OCI-LY3 (cell line): ENCODE data around the gene KIF25.

Experiments used
- CTCF ChIP-seq: fragments of 200-600, 300-600 bp; sonication (generic); IDR thresholded peaks from 2 replicates; pipeline ENCODE4 v1.5.1; 2014; ENCODE audit warnings: antibody characterized with exemption, low read length, low read depth
- EZH2phosphoT487 ChIP-seq: fragments of 200-600 bp; shearing (Covaris generic); IDR thresholded peaks from 2 replicates; pipeline ENCODE4 v1.6.1; 2018; ENCODE audit warnings: antibody characterized with exemption, mixed run types, low read depth

- no peak for TF ChIP-seq CTCF
- no peak for TF ChIP-seq EZH2phosphoT487
Measured at GRCh38 chr6:167977717-167978467, 19.6 kb upstream of the KIF25 start.
